ENCODE measurements around the gene QSER1.
"Not testable (repeated sequence)": the region's sequence is repeated elsewhere in the genome, so short reads cannot be mapped to it uniquely, and the experiment has no call there.

QSER1 gene

DNA sequence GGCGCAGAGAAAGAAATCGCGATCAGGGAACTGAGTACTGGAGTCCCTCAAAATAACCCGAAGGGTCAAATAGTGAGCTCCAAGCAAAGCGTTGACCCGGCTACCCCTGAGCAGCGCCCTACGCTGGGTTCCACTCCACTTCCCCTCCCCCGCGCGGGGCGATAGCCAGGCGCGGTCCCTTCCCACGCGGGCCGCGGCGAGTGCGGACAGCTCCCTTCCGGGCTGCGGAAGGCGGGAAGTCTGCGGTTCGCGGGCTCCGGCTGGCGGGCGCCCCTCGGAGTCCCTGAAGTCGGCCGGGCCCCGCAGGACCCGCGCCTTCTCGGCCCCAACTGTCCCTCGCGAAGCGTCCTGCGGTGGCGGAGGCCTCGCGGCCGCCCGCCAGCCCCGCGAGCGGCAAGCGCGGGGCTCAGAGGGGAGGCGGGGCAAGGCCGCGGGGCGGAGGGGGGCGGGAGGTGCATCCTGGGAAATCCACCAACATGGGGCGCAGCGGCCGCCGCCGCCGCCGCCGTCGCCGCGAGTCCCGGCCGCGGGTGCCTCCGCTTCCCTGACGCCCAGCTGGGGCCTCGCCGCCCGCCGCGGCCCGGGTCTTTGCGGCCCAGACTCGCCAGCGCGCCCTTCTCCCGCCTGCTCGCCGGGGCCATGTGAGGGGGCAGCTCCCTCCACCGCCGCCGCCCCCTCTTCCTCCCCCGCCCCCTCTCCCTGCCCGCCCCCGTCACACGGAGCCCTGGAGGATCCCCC lies at the start of gene QSER1:
Gene QSER1, plus strand, starts transcription at position 457 of the 738 bp plus-strand sequence. CDS start 315 bp downstream, outside the sequence.
- DNase-seq: peak; percentile 68

DNA sequence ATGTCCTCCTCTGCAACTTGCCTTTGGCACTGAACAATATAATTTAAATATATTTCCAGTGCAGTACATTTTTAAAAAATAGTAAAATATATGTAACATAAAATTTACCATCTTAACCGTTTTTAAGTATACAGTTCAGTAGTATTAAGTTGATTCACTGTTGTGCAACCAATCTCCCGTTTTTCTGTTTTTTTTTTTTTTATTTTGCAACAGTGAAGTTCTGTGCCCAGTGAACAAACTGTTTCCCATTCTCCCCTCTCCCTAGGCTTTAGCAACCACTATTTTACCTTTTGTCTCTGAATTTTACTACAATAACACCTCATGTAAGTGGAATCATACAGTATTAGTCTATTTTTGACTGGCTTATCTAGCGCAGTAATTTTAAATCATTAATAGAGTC lies 49.1 kb upstream of the QSER1 start:
- DNase-seq: no peak

DNA sequence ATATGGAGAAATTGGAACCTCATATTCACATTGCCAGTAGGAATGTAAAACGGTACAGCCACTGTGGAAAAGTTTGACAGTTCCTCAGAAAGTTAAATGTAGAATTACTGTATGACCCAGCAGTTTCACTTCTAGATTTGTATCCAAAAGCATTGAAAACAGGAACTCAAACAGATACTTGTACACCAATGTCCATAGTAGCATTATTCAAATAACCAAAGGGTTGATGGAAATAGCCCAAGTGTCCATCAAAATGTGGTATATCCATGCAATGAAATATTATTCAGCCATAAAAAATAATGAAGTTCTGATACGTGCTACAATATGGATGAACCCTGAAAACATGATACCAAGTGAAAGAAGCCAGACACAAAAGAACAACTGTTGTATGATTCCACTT lies 45.1 kb upstream of the QSER1 start:
- DNase-seq: no peak

DNA sequence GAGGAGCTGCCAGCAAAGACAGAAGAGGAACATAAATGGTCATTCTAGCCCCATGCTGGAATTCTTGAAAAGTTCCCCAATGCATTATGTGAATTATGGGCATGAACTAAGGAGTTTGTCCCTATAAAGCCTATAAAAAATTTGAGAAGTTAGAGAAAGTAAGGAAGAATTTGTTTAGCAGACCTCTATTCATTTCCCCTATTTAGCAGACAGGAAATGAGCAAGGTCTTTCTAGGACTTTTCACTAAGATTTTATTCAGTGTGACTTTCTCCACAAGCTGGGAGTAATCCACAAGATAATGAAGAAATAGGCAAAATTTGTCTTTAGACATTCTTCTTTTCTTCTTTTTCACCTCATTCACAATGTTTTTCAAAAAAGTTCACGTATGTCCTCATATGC lies 42.9 kb upstream of the QSER1 start:
- DNase-seq: no peak

DNA sequence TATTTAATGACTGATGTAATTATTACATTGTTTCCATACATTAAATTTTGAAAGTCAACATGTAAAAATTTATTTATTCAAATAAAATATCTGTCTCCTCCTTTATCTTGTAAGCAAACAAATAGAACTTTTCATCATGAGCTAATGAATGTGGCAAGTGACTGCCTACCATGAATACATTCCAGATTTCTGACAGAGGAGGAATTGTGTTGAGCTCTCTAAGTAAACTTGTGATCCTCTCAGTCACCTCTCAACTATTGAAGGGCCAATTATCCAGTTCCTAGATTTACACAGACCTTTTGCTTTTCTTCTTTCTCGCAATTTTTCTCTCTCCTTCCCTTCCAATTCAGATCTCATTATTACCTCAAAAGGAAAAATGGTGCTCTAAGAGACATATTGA lies 41.4 kb upstream of the QSER1 start:
- no peak for DNase-seq

DNA sequence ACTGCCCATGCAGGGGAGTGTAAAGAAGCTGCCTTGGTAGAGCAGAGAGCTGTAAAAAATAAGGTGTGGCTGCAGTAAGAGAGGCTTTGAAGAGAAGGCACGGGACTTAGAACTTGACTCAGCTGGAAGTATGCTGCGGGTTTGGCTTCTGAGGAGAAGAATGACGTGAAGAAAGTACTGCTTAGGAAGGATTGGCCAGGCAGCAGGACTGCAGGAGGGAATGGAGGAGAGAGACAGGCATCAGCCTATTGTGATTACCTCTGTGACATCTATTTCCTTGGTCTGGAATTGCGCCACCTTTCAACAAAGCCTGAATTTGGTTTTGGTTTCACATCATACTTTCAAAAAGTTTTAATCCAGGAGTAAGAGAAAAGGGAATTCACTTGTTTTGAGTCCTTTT lies 40.4 kb upstream of the QSER1 start:
- DNase-seq: peak; percentile 20

DNA sequence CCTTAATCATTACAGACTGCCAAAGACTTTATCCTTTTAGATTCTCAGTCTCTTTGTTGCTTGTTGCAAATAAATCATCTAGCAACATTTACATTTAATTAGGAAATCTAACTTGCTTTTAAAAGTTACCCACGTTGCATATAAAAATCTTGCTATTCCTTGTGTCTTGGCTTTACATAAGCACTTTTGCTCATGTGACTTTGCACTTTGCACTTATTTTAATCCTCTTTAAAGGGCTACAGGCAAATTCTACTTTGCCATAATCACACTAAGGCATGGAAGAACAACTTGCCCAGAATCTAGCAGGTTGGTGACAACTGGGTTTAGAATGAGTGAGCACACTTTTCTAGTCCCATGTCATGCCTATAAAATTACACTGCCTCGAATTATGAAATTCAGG lies 37.0 kb upstream of the QSER1 start:
- no peak for DNase-seq

DNA sequence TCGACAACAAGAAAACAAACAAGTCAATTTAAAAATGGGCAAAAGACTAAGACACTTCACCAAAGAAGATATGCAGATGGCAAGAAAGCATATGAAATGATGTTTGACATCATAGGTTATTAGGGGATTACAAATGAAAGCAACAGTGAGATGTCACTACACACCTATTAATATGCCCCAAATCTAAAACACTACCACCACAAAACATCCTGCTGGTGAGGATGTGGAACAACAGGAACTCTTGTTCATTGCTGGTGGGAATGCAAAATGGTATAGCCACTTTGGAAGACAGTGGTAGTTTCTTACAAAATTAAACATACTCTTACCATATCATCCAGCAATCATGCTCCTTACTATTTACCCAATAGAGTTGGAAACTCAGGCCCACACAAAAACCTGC lies 33.9 kb upstream of the QSER1 start:
- no peak for DNase-seq

DNA sequence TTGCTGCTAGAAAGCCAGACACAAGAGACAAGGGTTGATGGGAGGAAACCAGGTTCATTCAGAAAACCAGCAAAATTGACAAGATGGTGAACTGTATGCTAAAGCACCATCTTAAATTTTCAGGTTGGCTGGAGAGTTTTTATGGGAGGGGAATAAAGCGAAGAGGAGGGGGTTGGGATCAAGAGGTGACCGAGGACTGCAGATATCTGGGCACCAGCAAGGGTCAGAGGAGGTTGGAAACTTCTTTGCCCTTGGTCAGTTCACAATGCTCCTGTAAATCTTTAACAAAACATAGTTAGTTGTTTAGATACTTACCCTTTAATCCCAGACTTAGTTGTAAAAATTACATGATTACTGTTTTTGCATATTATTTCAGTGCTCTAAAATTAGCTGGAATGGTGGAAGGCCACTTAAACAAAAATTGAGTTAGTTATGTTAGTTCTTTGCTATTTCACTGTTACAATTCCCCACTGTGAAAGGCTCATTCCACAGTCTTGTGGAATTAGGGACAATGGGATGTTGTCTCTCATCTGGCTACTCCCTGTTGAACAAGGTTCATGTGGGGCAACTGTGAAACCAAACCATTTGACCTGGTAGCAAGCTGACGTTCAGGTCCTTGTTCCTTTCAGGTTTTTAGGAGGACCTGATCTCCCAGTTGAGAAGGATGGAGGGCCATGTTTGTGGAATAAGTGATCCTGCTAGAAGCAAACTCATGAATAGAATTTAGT lies 30.6 kb upstream of the QSER1 start:
- DNase-seq: no peak

DNA sequence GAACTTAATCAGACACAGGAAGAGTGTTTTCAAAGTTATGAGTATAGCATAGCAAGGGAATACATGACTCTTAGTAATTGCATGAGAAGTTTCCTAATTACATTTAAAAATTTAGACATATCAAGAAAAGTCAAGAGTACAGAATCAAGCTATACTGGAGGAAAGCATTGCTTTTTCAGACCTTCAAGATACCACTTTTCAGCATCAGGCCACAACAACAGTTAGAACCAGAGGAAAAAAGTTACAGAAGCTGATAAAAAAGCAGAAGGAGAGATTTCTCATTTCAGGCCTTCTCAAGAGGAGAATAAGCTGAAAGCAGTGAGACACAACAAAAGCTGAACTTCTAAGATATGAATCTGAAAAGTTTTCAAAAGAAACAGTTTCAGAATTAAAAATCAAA lies 28.1 kb upstream of the QSER1 start:
- no peak for DNase-seq

DNA sequence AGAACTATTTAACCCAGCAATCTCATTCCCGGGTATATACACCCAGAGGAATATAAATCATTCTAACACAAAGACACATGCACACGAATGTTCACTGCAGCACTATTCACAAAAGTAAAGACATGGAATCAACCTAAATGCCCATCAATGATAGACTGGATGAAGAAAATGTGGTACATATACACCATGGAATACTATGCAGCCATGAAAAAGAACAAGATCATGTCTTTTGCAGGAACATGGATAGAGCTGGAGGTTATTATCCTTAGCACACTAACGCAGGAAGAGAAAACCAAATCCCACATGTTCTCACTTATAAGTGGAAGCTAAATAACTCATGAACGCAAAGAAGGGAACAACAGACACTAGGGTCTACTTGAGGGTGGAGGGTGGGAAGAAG lies 23.9 kb upstream of the QSER1 start:
- DNase-seq: not testable (repeated sequence)

DNA sequence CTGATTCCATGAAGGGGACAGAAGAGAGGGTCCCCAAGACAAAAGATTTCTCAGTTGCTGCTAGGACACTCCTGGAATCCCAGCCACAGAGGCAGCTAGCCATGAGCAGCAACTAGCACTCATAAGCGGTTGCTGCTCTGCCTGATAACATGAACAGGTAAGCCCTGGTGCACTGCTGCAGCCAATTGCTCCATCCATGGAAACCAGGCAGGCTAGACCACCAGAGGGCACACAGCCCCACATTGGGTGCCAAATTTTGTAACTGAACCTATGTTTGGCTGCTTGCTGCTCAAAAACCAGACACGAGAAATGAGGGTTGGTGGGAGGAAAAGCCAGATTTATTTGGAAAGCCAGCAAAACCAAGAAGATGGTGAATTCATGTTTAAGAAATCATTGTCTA lies 21.9 kb upstream of the QSER1 start:
- no peak for DNase-seq

DNA sequence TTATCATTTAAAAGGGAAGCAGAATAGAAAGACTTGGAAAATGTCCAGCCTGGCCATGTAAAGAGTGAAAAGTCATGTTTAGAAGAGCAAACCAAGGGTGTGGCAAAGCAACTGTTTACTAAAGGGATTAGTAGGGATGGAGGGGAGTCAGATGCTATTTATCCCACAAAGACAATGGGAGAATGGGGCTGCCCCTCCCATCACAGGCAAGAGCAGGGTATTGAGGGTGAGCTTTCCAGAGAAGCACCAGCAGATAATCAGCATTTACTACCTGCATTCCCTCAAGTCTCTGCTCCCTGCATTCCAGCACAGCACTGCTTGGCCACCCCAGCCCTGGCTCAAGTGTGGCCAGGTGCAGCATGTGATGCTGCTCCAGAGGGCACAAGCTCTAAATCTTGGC lies 18.5 kb upstream of the QSER1 start:
- DNase-seq: no peak

DNA sequence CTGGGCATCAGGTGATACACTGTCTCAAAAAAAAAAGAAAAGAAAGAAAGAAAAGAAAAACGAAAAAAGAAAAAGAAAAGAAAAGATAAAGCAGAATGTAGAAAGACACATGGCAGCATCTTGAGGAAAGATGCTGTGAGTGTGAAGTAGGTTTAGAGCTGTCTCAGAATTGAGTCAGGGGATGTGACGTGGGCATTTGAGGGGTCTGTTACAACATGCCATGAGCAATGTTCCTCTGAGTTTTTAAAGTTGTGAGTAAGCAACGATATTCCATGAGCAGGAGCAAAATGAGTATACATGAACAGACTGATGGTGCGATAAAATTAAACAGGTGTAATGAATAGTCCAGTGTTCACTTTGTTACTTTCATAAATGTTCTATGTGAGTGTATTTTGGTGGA lies 11.3 kb upstream of the QSER1 start:
- no peak for DNase-seq

DNA sequence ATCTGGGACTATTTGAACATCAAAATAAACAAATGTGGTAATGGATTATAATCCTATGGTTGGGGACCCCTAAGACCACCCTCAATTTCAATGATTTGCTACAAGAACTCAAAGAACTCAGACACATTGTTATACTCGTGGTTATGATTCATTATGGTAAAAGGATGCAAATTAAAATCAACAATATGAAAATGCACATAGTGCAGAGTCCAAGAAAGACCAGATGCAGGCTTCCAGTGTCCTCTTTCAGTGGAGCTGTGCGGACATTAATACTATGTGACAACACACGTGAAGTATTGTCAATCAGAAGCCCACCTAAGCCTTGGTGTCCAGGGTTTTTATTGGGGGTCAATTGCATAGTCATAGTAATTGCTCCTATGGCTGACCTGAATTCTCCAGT lies 9.2 kb upstream of the QSER1 start:
- DNase-seq: no peak

DNA sequence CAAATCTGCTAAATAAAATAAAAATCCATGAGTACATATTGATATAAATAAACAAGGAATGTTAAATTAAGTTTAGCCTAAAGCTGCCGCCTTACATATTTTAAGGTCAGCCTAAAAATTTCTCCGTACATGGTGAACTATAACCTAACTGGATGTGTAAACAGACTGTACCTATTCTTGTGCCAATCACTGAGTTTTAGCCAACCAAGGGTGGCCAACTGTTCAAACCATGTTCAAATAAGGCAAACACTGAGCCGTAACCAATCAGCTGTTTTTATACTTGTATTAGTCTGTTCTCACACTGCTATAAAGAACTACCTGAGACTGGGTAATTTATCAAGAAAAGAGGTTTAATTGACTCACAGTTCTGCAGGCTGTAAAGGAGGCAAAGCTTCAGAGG lies 8.6 kb upstream of the QSER1 start:
- no peak for DNase-seq

DNA sequence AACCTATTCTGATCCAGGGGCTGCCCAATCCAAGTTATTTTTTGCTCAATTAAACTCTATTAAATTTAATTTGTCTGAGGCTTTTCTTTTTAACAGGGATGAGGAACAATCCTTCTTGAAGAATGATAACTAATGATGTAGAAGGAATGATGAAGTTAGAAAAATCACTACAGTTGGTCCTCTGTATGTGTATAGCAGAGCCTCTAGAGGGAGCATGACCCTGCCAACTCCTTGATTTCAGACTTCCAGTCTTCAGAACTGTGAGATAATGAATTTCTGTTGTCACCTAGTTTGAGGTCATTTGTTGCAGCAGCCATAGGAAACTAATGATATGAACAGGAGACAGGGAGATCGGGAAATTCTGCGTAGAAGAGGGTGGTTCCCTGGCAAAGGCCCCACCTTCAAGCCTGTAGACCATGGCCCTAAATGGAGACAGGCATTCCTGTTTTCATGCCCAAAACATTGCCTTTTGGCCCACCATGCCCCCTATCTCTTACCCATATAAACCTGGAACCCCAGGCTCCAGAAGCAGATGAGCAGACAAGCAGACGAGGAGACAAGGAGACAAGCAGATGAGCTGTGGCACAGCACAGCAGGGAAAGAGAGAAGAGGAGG lies 7.7 kb upstream of the QSER1 start:
- no peak for DNase-seq

DNA sequence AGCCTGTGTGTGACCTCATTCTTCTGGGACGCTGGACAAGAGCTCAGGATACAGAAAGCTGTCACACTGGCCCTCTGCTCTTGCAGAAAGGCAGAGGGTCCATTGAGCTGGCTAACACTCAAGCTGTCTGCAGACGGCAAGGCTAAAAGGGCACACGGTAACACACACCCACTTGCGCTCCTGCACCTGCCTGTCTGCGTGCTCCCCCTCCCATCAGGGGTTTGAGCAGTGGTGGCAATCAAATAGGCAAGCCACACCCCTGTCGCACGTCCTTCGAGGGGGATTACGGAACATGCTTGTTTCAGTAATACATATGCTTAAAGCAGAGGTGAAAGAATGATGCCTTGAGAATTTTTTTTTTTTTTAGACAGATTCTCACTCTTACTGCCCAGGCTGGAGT lies 7.1 kb upstream of the QSER1 start:
- no peak for DNase-seq

DNA sequence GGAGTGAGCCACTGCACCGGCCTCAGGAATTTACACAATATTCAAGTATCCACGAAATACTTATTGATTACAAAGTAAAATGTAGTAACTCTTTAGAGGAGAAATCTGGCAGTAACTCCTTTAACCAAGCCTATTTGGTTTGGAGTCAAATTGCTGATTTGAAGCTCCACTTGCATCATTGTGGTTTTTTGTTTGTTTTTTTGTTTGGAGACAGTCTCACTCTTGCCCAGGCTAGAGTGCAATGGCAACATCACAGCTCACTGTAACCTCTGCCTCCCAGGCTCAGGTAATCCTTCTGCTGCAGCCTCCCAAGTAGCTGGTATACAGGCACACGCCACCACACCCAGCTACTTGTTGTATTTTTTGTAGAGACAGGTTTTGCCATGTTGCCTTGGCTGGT lies 6.4 kb upstream of the QSER1 start:
- no peak for DNase-seq

DNA sequence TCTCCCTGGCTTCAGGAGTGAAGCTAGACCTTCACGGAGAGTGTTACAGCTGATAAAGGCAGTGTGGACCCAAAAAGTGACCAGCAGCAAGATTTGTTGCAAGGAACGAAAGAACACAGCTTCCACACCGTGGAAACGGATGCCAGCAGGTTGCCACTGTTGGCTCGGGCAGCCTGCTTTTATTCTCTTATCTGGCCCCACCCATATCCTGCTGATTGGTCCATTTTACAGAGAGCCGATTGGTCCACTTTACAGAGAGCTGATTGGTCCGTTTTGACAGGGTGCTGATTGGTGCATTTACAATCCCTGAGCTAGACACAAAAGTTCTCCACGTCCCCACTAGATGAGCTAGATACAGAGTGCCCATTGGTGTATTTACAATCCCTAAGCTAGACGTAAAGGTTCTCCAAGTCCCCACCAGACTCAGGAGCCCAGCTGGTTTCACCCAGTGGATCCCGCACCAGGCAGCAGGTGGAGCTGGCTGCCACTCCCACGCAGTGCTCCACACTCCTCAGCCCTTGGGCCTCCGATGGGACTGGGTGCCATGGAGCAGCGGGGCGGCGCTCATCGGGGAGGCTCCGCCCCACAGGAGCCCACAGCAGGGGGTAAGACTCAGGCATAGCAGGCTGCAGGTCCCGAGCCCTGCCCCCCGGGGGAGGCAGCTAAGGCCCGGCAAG lies 4.8 kb upstream of the QSER1 start:
- not testable (repeated sequence) for DNase-seq

DNA sequence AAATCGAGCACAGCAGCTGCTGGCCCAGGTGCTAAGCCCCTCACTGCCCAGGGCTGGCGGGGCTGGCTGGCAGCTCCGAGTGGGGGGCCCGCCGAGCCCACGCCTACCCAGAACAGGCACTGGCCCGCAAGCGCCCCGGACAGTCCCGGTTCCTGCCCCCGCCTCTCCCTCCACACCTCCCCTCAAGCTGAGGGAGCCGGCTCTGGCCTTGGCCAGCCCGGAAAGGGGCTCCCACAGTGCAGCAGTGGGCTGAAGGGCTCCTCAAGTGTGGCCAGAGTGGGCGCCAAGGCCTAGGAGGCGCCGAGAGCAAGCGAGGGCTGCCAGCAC lies 4.3 kb upstream of the QSER1 start:
- DNase-seq: not testable (repeated sequence)

DNA sequence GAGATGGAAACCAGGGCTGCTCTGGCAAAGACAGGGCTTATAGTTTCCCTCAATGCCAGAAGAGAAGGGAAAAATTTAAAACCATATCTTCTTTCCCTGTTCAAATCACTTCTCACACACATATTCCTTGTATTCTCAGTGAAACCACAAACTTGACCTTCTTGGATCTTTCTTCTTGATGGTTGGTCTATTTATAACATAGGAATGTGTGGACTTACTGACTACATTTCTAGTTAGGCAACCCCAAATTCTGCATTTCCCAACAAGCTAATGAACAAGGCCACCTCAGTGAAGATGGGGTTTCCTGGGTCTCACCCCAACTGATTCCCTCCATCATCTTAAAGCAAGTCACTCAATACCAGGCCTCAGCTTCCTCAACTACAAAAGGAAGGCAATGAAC lies 3.8 kb upstream of the QSER1 start:
- peak; percentile 55 for DNase-seq

DNA sequence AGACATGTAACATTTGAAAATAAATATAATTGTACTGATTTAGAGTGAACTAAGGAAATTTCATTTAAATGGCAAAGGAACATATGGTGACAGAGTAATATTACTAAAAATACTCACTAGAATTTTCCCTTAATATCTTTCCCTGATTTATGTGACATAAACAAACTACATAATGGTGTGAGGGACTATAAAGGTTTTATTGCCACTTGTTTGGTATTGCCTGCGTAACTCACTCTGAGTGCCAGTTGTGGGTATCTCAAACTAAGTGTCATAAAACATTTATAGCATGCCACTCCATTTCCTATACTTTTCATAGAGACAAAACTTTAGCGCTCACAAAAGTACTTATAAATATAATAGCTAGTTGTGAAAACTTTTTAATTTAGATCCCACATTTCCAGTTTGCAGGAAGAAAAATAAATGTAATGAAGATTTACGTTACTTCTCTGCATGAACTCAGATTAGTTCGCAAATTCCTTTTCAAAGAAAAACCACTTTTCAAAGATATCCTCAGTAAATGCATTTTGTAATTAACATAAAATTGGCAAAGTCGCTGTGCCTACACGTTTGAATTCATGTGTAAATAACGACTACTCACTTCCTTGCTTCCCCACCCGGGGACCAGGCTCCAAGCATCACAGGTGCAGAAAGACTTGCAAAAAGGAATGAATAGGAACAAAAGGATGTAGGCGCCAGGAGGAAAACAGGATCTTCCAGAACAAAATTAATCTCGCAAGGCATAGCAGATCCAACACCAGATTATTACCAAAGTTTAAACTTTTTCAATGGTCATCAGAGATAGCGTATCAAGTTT lies 1.6 kb upstream of the QSER1 start:
- DNase-seq: no peak

All from fibroblast of skin of right quadriceps (primary cell).